Measurements from ENCODE around the gene CLIC5.

GRCh38 chr6:45983062-45983461 lies 32.6 kb downstream of the CLIC5 start:
- no peak for TF ChIP-seq CTCF (IDR thresholded peaks at IDR 0.05)
- TF ChIP-seq POLR2A (IDR thresholded peaks at IDR 0.05) = no peak

All from adrenal gland (tissue), 5 donors.